Hematopoietic multipotent progenitor cell treated with erythropoietin and hydrocortisone succinate and interleukin-3 and kit ligand, for 17 days (in vitro differentiated cells): ENCODE measurements around the gene PKP3.
"Not testable (repeated sequence)": the region's sequence is repeated elsewhere in the genome, so short reads cannot be mapped to it uniquely, and the experiment has no call there.

Experiments used
- DNase-seq: peaks from one replicate; pipeline ENCODE4 v3.0.0-alpha.2; 2015; ENCODE audit warnings: low spot score

The PKP3 gene

DNA sequence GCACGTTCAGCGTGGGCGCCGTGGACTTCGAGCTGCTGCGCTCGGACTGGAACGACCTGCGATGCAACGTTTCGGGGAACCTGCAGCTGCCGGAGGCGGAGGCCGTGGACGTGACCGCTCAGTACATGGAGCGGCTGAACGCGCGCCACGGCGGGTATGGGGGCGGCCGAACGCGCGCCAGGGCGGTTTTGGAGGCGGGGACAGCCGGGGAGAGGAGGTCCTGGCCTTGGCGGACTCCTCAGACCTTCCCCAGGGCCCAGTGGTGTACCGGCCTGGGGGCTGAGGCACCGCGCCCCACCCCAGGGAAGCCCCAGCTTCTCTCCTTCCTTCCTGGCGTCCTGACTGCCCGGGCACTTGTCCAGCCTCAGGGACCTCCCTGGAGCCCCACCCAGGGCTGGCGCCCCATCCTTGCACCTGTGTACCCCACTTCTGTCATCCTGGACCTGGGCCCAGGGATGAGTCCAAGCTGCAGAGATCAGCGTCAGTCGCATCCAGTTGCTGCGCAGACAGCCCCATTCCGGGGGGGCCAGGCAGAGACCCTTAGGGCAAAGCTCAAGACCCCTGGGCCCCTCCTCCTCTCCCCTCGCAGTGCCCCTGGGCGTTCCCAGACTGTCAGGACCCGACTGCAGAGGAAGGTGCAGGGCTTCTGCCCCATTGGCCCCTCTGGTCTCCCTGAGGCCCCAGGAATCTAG lies 16.7 kb upstream of the PKP3 start:
- no peak for DNase-seq

DNA sequence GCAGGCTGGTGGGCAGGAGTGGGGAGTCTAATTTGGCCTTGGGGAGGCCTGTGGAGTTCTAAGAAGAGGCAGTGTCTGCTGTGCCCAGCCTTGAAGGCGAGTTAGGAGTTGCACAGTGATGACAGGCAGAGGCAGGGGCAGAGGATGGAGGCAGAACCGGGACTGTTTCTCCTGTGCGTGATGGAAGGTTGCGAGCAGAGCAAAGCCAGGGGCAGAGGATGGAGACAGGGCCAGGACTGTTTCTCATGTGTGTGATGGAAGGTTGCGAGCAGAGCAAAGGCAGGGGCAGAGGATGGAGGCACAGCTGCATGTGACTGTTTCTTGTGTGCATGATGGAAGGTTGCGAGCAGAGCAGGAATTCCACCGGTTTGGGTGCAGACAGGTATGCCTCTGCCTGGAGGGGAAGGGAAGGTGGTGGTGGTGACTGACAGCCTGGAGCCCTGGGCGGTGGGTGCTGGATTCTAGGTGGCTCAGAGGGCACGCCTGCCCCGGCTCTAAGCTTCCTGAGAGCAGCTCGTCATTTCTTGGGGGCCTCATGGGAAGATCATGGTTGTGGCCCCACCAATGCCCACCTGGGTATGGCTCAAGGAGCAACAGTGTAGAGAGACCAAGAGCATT lies 16.0 kb upstream of the PKP3 start:
- DNase-seq, result no peak

DNA sequence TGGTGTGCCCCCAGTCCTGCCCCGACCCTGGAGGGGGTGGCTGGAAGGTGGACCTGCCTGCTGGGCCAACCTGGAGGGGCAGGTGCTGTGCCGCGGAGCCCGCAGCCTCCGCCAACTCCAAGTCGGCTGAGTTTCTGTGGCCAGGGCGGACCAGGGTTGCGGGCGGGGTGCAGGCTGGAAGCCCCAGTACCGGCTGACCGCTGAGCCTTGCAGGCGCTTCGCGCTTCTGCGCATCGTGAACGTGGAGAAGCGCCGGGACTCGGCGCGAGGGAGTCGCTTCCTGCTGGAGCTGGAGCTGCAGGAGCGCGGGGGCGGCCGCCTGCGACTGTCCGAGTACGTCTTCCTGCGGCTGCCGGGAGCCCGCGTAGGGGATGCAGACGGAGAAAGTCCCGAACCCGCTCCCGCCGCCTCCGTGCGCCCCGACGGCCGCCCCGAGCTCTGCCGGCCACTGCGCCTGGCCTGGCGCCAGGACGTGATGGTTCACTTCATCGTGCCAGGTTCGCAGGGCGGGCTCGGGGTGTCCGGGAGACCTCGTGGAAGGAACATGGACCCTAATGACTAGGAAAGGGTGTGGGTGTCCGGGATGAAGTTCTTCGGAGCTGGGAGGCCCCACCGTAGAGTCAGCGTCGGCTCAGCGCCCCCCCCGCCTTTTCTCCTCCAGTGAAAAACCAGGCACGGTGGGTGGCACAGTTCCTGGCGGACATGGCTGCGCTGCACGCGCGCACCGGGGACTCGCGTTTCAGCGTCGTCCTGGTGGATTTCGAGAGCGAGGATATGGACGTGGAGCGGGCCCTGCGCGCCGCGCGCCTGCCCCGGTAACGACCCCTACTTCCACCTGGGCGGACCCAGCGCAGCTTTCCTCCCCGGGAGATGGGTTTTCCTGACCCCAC lies 14.6 kb upstream of the PKP3 start:
- DNase-seq, result no peak

DNA sequence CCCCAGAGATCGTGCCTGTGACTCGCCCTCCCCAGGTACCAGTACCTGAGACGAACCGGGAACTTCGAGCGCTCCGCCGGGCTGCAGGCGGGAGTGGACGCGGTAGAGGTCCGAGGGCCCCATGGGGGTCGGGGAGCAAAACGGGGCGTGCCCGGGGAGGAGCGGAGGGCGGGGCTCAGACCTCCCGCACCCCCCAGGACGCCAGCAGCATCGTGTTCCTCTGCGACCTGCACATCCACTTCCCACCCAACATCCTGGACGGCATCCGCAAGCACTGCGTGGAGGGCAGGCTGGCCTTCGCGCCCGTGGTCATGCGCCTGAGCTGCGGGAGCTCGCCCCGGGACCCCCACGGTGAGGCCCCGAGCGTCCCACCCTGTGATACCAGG lies 13.9 kb upstream of the PKP3 start:
- DNase-seq, result no peak

DNA sequence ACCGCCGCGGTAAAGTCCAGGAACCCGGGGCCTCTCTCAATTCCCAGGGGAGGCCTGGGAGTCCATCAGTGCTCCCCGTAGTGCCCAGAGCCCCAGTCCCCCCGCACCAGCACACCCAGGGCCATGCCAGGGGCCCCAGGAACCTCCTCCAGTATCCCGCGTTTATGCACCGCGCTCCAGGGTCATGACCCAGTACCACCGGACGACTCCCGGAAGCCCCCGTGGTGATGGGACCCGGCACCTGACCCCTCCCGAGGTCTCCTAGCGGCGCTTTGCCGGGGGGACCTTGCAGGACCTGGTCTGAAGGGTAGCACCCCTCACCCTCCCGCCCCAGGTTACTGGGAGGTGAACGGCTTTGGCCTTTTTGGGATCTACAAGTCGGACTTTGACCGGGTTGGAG lies 13.5 kb upstream of the PKP3 start:
- no peak for DNase-seq

DNA sequence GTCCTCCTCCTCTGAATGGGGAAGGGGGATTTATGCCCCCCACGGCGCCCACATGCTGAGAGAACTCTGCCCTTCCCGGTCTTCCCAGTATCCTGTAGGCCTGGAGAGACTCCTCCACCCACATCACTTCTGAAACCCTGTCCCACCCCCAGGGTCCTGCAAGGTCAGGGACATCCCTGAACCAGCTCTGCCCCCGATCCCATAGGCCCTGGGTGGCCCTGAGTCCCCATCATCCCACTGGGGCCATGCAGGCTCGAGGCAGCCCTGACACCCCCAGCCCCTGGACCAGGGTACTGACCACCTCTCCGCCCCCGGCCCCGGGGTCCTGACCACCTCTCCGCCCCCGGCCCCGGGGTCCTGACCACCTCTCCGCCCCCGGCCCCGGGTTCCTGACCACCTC lies 13.0 kb upstream of the PKP3 start:
- DNase-seq, result no peak

DNA sequence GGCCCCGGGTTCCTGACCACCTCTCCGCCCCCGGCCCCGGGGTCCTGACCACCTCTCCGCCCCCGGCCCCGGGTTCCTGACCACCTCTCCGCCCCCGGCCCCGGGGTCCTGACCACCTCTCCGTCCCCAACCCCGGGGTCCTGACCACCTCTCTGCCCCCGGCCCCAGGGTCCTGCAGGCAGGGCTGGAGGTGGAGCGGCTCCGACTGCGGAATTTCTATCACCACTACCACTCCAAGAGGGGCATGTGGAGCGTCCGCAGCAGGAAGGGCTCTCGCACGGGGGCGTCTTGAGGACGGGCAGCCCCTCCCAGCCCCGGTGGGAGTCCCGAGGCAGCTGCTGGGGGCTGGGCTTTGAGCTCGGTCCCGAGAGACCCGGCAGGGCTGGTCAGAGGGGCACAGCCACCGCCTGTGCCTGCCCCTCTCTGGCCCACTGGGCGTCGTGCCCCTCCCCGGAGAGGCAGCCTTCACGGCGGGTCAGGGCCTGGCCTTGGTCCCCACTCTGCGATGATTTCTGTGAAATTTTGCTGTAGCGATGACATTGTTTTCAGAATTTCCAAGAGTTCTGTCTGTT lies 12.4 kb upstream of the PKP3 start:
- no peak for DNase-seq

DNA sequence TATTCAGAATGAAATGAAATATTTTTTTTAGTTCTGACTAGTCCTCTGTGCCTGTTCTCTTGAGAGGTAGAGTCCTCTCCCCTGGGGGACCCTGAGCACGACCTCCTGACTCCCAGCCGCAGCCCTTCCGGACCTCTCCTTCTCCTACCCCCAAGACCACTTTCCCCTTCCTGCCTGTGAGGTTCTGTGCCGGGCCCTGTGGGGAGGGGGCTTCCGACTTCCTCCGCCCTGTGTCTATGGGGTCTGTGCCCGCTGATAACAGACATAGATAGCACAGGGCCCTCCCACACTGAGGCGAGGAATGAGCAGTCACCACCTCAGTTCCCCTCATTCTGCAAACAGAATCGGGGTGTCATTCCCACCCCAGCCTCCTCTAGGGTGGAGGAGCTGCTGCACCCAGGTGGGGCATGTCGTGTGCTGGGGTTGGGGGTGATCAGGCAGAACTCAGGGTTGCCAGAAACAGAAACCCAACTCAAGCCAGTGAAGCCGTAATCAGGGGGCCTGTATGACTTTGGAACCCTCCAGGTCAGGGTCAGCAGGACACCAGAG lies 11.9 kb upstream of the PKP3 start:
- DNase-seq, result no peak

DNA sequence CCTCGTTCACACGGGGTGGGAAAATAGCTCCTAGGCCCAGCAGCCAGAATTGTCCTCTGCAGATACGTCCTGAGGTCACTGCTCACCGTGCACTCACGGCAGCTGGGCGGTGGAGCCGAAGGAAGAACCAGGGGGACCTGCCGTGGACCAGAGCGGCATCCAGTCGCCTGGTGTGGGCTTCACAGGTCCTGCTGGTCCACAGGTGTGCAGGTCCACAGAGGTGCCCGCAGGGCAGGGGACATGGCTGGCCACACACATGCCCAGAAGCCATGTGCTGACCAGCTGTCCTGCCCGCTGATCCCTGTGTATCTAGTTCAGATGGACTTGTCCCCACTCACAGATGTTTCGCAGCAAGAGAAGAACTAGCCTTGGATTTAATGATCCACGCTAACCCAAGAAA lies 10.6 kb upstream of the PKP3 start:
- DNase-seq, result no peak

DNA sequence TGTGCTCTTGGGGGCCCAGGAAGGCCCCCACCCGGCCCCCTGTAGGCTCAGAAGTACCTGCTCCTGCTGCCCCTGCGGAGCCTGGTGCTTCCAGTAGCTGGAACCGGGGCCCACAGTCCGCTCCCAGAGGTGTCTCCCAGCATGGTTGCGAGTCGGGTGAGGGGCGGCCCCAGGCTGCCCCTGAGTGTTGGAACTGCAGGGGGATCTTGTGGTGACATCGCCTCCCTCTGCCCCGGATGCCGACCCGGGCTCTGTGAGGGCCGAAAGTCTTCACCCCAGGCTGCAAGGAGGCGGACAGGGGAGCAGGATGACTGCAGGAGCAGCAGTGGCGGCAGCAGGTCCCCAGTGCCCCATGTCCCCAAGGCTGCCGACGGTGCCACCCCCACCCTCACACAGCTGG lies 9.5 kb upstream of the PKP3 start:
- no peak for DNase-seq

DNA sequence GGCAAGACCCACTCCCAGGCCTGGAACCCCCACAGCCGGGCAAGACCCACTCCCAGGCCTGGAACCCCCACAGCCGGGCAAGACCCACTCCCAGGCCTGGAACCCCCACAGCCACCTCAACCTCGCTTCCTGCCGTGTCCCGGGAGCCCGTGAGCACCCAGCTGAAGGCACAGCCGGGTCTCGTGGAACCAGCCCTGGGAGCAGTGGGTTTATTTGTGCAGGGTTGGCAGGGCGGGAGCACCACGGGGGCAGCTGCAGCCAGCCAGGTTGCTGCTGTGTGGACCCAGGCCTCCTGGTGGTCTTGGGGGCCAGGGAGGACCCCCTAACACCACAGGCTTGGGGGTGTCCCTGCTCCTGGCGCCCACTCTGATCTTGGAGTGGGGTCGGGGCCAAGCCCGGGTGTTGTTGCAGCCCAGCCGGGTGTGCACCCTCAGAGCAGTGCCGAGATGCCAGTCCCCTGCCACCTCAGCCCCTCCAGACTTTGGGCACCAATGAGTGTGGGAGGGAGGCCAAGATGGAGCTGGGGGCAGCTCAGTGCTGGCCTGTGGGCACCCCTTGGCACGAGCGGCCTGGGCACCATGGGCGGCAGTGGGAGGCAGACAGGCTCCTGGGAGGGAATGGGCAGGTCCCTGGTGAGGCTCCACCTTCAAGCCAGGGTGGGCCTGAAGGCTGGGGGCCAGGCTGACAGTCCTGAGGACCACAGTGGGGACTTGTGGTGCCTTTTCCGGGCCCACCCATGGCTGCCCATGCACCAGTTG lies 8.2 kb upstream of the PKP3 start:
- no peak for DNase-seq

DNA sequence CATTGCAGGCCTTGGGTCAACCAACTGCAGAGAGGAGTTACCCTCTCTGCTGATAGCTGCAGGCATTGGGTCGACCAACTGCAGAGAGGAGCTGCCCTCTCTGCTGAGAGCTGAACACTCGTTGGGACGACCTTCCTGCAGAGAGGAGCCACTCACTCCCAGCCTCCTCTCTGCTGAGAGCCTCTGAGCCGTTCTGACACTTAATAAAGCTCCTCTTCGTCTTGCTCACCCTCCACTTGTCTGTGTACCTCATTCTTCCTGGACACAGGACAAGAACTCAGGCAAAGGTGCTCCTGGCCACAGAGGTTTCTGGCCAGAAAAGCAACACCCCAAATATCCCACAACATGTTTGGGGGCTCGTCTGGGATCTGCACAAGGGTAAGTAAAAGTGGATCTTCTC lies 7.5 kb upstream of the PKP3 start:
- no peak for DNase-seq

DNA sequence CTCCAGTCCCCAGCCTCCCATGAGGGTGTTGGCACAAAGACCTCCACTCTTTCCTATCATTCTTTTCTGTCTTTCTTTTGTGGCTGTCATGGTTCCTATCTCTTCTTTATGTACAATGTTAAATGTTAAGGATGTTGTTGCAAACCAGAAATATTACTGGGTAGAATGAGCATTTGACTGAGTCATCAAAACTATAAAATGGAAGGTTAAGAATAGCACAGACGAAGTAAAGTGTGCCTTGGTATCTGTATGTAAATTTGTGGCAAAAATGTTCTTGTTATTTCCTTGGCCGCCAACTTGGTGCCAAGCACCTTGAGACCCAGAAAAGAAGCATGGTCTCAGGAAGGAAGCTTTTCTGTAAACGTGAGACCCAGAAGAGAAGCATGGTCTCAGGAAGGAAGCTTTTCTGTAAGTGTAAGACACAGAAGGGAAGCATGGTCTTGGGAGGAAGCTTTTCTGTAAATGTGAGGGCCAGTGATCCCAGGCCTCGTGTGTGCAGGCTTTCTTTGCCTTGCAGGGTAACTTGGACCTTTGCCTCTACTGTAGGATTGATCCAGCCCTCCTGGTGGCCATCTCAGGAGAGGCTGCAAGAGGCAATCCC lies 6.7 kb upstream of the PKP3 start:
- no peak for DNase-seq

DNA sequence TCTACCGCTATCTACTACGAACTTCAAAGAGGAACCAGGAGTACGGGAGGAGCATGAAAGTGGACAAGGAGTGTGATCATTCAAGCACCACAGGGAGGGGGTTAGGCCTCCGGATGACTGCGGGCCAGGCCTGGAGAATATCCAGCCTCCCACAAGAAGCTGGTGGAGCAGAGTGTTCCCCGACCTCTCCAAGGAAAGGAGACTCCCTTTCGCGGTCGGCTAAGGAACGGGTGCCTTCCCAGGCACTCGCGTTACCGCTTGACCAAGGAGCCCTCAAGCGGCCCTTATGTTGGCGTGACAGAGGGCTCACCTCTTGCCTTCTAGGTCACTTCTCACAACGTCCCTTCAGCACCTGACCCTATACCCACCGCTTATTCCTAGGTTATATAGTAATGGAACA lies 4.6 kb upstream of the PKP3 start:
- not testable (repeated sequence) for DNase-seq

DNA sequence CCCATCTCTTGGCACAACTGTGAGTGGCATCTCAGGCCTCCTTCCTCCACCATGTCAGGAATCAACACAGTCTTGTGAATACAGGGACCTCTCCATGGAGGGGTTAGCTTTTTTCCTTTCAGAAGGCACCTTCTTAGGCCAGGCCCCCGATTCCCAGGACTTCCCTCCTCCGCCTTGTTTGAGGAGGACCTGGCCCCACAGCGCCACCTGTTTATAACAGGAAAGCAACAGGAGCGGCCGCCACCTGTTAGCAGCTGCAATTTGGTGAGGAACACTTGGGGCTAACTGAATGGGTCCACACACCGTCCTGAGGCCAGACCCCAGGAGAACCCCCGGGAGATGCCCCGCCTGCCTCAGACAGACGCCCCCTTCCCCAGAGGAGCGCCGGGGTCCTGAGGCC lies 3.8 kb upstream of the PKP3 start:
- DNase-seq, result no peak

DNA sequence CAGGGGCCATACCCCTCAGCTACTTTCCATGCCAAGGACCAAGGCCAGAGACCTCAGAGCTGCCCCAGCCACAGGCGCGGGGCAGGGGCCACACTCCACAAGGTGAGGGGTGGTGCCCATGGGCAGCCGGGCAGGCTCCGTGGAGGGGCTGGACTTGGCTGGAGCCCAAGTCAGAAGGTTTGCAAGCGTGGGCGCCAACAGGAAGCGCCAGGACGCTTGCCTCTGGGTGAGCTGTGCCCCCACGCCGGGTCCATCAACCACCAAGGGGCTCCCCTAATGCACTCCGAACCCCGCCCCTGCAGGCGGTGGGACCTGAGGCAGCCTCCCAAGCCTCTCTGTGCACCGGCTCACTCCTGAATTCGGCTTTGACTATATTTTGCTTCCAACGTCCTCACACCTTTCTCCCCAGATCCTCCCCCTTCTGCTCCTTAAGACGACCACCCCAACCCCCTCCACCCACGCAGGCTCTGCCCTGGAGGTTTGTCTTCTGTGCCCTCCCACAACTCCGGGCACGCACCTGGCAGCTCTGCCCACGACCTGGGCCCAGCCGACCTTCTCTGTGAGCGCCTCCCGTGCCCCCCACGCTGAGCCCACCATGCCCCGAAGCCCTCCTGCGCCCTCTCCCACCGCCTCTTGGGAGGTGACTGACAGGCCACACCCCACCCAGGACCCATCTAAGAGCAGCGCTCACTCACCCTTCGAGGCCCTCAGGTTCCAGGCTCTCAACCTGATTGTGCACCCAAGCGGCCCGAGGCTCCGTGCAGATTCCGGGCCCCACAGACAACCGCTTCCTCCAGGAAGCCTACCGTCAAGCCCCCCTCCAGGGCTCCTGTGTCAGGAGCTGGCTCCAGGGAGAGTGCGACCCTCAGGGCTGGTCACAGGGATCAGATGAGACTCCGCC lies 2.6 kb upstream of the PKP3 start:
- no peak for DNase-seq

DNA sequence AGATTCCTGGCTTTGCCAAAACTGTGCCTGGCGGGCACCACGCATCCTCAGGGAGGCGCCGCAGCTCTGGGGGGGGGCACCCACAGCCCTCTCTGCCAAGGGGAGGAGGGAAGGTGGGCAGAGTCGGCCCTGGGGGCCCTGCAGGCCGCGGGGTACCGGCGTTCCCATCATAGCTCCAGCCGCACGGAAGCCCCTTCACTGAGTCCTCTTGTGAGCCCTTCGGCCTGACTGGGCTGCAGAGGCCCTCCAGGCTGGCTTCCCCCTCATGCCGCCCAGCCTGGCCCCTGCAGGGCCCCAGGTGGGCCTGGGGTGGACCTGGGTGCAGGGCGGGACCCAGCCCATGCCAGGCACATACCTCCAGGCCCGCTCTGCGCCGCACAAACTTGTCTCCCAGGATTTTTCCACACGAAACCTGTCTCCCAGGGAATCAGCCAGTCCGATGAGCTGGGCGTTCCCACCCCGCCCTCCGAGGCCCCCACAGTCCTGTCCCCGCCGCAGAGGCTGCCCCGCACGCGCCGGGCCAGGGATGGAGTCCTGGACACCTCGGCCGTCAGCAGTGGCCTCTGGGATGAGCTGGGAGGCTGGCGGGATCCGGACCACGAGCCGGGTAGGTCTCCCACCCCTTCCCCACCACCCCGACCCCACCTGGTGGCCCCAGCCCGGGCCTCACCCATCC lies 1.8 kb upstream of the PKP3 start:
- no peak for DNase-seq

DNA sequence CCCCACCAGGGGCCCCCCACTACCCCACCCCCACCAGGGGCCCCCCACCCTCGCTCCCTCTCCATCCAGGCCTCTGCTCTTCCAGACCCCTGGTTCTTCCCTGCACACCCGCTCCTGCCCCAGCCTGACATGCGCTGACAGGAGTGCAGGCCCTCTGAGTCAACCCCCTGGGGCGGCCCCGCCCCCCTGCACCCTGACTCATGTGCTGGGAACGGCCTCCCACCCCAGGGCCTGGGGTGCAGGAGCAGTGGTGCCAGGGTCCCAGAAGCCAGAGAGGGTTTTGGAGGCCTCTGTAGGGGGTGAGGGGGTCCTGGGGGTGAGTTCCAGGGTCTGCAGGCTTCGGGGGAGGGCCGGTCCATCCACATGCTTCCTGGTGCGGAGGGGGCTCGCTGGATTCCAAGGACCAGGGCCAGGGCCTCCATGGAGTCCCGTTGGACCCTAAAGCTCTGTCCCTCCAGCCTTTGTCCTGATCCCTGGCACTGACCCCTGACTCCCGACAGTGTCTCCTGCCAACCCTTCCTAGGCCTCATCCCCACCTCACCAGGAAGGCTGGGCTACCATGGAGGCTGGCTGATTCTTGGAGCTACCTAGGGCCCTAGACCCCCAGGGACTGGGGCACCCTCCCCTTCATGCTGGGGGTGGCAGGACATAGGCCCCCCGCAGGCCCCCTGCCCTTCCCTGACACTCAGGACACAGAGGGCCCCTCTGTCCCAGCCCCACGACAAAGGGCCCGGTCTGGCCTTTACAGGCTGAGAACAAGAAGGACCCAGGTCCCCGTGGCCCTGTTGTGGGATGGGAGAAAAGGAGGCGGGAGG lies 583 bp upstream of the PKP3 start:
- no peak for DNase-seq
